ENCODE data around the gene EPS8.
"Not testable (repeated sequence)": the region's sequence is repeated elsewhere in the genome, so short reads cannot be mapped to it uniquely, and the experiment has no call there.

The EPS8 gene

DNA sequence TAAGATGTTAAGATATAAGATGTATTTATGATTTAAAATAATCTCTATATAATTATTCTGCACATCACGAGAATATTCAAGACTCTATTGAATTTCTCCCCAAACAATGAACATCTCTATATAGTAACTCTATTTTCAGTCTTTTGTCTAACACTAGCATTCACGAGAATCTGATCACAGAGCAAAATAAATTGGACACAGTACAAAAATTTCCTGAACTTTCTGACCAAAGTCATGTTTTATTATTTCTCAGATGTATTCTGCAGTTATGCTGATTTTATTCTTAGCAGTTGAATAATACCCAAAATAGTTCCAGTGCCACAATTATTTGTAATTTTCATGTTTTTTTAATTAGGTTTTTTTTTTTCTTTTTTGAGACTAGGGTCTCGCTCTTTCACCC lies 19.6 kb downstream of the EPS8 start:
- no peak for TF ChIP-seq EZH2 (IDR thresholded peaks at IDR 0.05; ENCODE audit: borderline replicate concordance, low read length)
- TF ChIP-seq, protein P1, sequence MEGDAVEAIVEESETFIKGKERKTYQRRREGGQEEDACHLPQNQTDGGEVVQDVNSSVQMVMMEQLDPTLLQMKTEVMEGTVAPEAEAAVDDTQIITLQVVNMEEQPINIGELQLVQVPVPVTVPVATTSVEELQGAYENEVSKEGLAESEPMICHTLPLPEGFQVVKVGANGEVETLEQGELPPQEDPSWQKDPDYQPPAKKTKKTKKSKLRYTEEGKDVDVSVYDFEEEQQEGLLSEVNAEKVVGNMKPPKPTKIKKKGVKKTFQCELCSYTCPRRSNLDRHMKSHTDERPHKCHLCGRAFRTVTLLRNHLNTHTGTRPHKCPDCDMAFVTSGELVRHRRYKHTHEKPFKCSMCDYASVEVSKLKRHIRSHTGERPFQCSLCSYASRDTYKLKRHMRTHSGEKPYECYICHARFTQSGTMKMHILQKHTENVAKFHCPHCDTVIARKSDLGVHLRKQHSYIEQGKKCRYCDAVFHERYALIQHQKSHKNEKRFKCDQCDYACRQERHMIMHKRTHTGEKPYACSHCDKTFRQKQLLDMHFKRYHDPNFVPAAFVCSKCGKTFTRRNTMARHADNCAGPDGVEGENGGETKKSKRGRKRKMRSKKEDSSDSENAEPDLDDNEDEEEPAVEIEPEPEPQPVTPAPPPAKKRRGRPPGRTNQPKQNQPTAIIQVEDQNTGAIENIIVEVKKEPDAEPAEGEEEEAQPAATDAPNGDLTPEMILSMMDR (IDR thresholded peaks at IDR 0.05; ENCODE audit: low read length) = no peak
- H3K9me2 ChIP-seq (ENCODE audit: low read depth, low read length) = no peaks in the 10 kb centered on the region
- H3K79me2 ChIP-seq (ENCODE audit: insufficient read depth, low read length) = no peaks in the 10 kb centered on the region
- H3K9me3 ChIP-seq (ENCODE audit: low read length) = no peaks in the 10 kb centered on the region
- no peak overlapping the region for H3K27ac ChIP-seq (ENCODE audit: low read depth, low read length, poor library complexity, severe bottlenecking)
- no peaks in the 10 kb centered on the region for H3F3A ChIP-seq (ENCODE audit: insufficient read depth, low read length)
- no peak overlapping the region for H3K4me2 ChIP-seq (ENCODE audit: low read length)
- no peaks in the 10 kb centered on the region for H4K20me1 ChIP-seq (ENCODE audit: insufficient read depth, low read length)
- H3K36me3 ChIP-seq (ENCODE audit: insufficient read depth, low read length) = no peaks in the 10 kb centered on the region
- no peaks in the 10 kb centered on the region for H3K4me1 ChIP-seq (ENCODE audit: insufficient read depth, low read length, severe bottlenecking)
- H3K27me3 ChIP-seq (ENCODE audit: insufficient read depth, low read length) = no peaks in the 10 kb centered on the region
- no peak overlapping the region for H2AFZ ChIP-seq (ENCODE audit: low read length)
- no peak overlapping the region for H3K9ac ChIP-seq (ENCODE audit: low read length)
- no peak overlapping the region for H3K4me3 ChIP-seq (ENCODE audit: low read depth, low read length, poor library complexity, severe bottlenecking)

DNA sequence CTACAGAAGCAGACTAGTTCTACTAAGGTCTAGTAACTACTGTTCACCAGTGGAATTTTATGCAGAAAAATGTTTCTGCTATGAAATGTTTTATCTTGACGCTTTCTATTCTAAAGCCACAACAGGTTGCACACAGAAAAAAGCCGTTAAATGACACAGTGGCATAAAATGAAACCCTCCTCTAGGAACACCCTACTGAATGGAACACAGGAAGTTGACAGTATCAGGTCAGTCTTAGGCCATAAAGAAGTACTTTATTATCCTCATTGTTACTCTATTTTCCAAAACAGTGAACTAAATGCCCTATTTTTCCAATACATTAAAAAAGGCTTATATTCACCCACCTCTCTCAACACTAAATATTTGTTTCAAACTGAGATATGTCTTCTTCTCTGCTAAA lies 21.9 kb downstream of the EPS8 start:
- no peaks in the 10 kb centered on the region for H3K36me3 ChIP-seq (ENCODE audit: insufficient read depth, low read length)
- H3F3A ChIP-seq (ENCODE audit: insufficient read depth, low read length) = no peaks in the 10 kb centered on the region
- no peaks in the 10 kb centered on the region for H3K9me3 ChIP-seq (ENCODE audit: low read length)
- H3K27ac ChIP-seq (ENCODE audit: low read depth, low read length, poor library complexity, severe bottlenecking) = no peak overlapping the region
- no peak overlapping the region for H3K4me3 ChIP-seq (ENCODE audit: low read depth, low read length, poor library complexity, severe bottlenecking)
- H3K9me2 ChIP-seq (ENCODE audit: low read depth, low read length) = no peaks in the 10 kb centered on the region
- no peaks in the 10 kb centered on the region for H3K4me1 ChIP-seq (ENCODE audit: insufficient read depth, low read length, severe bottlenecking)
- H3K4me2 ChIP-seq (ENCODE audit: low read length) = no peak overlapping the region
- no peaks in the 10 kb centered on the region for H4K20me1 ChIP-seq (ENCODE audit: insufficient read depth, low read length)
- H3K9ac ChIP-seq (ENCODE audit: low read length) = no peak overlapping the region
- H3K79me2 ChIP-seq (ENCODE audit: insufficient read depth, low read length) = no peaks in the 10 kb centered on the region
- no peak for TF ChIP-seq EZH2 (IDR thresholded peaks at IDR 0.05; ENCODE audit: borderline replicate concordance, low read length)
- H3K27me3 ChIP-seq (ENCODE audit: insufficient read depth, low read length) = no peaks in the 10 kb centered on the region
- H2AFZ ChIP-seq (ENCODE audit: low read length) = no peak overlapping the region

DNA sequence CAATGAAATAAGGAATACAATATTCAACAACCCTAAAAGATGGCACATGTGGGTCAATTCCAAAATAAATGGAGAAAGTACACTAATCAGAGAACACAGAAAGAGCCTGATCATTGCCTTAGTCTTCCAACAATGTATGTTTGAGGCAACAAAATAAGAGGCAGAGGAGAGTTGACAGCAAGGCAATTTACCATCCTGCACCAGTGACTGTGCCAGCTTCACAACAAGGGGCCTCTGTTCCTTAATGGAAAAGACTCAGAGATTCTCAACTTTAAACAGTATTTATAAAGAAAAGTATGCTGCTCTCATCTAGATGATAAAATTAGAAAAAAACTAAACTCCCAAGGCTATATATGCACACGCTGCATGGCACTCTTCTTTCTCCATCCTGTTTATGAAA lies 25.9 kb downstream of the EPS8 start:
- TF ChIP-seq EZH2 (IDR thresholded peaks at IDR 0.05; ENCODE audit: borderline replicate concordance, low read length) = no peak
- TF ChIP-seq, protein P1 (IDR thresholded peaks at IDR 0.05; ENCODE audit: low read length) = no peak
- H3F3A ChIP-seq (ENCODE audit: insufficient read depth, low read length) = no peaks in the 10 kb centered on the region
- no peaks in the 10 kb centered on the region for H3K9me2 ChIP-seq (ENCODE audit: low read depth, low read length)
- no peak overlapping the region for H3K4me2 ChIP-seq (ENCODE audit: low read length)
- no peak overlapping the region for H2AFZ ChIP-seq (ENCODE audit: low read length)
- no peaks in the 10 kb centered on the region for H3K36me3 ChIP-seq (ENCODE audit: insufficient read depth, low read length)
- H3K27ac ChIP-seq (ENCODE audit: low read depth, low read length, poor library complexity, severe bottlenecking) = no peak overlapping the region
- H3K9me3 ChIP-seq (ENCODE audit: low read length) = no peaks in the 10 kb centered on the region
- H4K20me1 ChIP-seq (ENCODE audit: insufficient read depth, low read length) = no peaks in the 10 kb centered on the region
- H3K4me1 ChIP-seq (ENCODE audit: insufficient read depth, low read length, severe bottlenecking) = no peaks in the 10 kb centered on the region
- no peaks in the 10 kb centered on the region for H3K79me2 ChIP-seq (ENCODE audit: insufficient read depth, low read length)
- H3K27me3 ChIP-seq (ENCODE audit: insufficient read depth, low read length) = no peaks in the 10 kb centered on the region
- H3K9ac ChIP-seq (ENCODE audit: low read length) = no peak overlapping the region
- no peak overlapping the region for H3K4me3 ChIP-seq (ENCODE audit: low read depth, low read length, poor library complexity, severe bottlenecking)

DNA sequence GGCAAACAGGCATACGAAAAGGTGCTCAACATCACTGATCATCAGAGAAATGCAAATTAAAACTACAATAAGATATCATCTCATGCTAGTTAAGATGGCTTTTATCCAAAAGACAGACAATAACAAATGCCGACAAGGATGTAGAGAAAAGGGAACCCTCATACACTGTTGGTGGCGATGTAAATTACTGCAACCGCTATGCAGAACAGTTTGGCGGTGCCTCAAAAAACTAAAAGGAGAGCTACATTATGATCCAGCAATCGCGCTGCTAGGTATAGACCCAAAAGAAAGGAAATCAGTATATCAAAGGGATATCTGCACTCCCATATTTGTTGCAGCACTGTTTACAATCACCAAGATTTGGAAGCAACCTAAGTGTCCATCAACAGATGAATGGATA lies 27.0 kb downstream of the EPS8 start:
- not testable (repeated sequence) for H3K79me2 ChIP-seq (ENCODE audit: insufficient read depth, low read length)

More for the DNA sequence above, 27.0 kb downstream of the EPS8 start:
- not testable (repeated sequence) for H3K4me1 ChIP-seq (ENCODE audit: insufficient read depth, low read length, severe bottlenecking); H3K27ac ChIP-seq (ENCODE audit: low read depth, low read length, poor library complexity, severe bottlenecking); H3K27me3 ChIP-seq (ENCODE audit: insufficient read depth, low read length); H3K36me3 ChIP-seq (ENCODE audit: insufficient read depth, low read length); H3K4me3 ChIP-seq (ENCODE audit: low read depth, low read length, poor library complexity, severe bottlenecking); H3K9me3 ChIP-seq (ENCODE audit: low read length); H3K9me2 ChIP-seq (ENCODE audit: low read depth, low read length); H2AFZ ChIP-seq (ENCODE audit: low read length); H4K20me1 ChIP-seq (ENCODE audit: insufficient read depth, low read length); H3K9ac ChIP-seq (ENCODE audit: low read length); H3K4me2 ChIP-seq (ENCODE audit: low read length); H3F3A ChIP-seq (ENCODE audit: insufficient read depth, low read length)

Data from OCI-LY1 (cell line).